Mucosa of descending colon (tissue), 3 donors: Measurements from ENCODE around the gene YJU2. TPM values are rescaled to one million over a fixed set of nuclear protein-coding genes. Genes with fewer than 3 reads are reported as not detected.
A peak's percentile ranks its signal among the peaks of the same experiment; 100 is the strongest.

Experiments used
- ATAC-seq: fragments of 200-7000 bp; cut with Tn5 transposase; one replicate; pipeline ENCODE4 v1.9.1; 2020; ENCODE audit warnings: mild to moderate bottlenecking, moderate library complexity
- DNase-seq, 3 donors: peaks; one replicate each; pipeline ENCODE4 v3.0.0-alpha.2; 2020
- H3K36me3 ChIP-seq: fragments of 200-600 bp; one replicate; pipeline ENCODE4 v1.8.0; 2021; ENCODE audit warnings: low read depth, mild to moderate bottlenecking
- H3K4me1 ChIP-seq: fragments of 200-600 bp; one replicate; pipeline ENCODE4 v1.8.0; 2021; ENCODE audit warnings: low read depth, mild to moderate bottlenecking
- H3K4me3 ChIP-seq: fragments of 200-600 bp; one replicate; pipeline ENCODE4 v1.8.0; 2021; ENCODE audit warnings: mild to moderate bottlenecking
- H3K9me3 ChIP-seq: fragments of 200-600 bp; one replicate; pipeline ENCODE4 v1.8.0; 2021; ENCODE audit warnings: mild to moderate bottlenecking
- intact Hi-C, 2 donors: fragments of 100-400 bp; cut with DNase I in 1 of 2; cut with micrococcal nuclease in 1 of 2; formaldehyde crosslinking; loops; one replicate each; pipeline versions ENCODE4 v1.11.0 to v1.11.1; 2022; cut with DNase I, micrococcal nuclease
- total RNA-seq, 3 donors: library from RNA; stranded (reverse); fragmentation: NEBNext Ultra II Directional in 2 of 3; extraction: Animal tissue kit (Norgen Biotek cat#: 25700) in 2 of 3; gene quantifications; one replicate each; pipeline versions ENCODE4 v1.2.1 to v1.2.4, GENCODE V29; 2021 to 2023
- TF ChIP-seq, protein P1 (sequence below): fragments of 200-600 bp; IDR thresholded peaks from one replicate; pipeline ENCODE4 v1.8.0; 2022; ENCODE audit warnings: antibody characterized with exemption, mild to moderate bottlenecking
- donor health status: DM: no; HTN: no; CAD: no; lungs with moderate emphysema.
- donor health status: DM: no; HTN: no; CAD: no.
- donor health status: DM: no; HTN: yes; CAD: no.

Gene YJU2
- total RNA-seq, 3 donors from 2014 or later, result 16.7 to 22.2 (median 20.0) TPM

GRCh38 chr19:4277191-4277696 lies 30.4 kb downstream of the YJU2 start:
- Histone ChIP-seq H3K4me3 (no peak overlapping the region), H3K36me3 (no peaks in the 10 kb centered on the region), H3K4me1 (peaks cover 9% of the 10 kb centered on the region), H3K9me3 (no peaks in the 10 kb centered on the region)
- DNase-seq (no peak), ATAC-seq (no peak)
- intact Hi-C loops, result no loop called here
- TF ChIP-seq, protein P1, sequence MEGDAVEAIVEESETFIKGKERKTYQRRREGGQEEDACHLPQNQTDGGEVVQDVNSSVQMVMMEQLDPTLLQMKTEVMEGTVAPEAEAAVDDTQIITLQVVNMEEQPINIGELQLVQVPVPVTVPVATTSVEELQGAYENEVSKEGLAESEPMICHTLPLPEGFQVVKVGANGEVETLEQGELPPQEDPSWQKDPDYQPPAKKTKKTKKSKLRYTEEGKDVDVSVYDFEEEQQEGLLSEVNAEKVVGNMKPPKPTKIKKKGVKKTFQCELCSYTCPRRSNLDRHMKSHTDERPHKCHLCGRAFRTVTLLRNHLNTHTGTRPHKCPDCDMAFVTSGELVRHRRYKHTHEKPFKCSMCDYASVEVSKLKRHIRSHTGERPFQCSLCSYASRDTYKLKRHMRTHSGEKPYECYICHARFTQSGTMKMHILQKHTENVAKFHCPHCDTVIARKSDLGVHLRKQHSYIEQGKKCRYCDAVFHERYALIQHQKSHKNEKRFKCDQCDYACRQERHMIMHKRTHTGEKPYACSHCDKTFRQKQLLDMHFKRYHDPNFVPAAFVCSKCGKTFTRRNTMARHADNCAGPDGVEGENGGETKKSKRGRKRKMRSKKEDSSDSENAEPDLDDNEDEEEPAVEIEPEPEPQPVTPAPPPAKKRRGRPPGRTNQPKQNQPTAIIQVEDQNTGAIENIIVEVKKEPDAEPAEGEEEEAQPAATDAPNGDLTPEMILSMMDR, result no peak

GRCh38 chr19:4278010-4278409 lies 31.1 kb downstream of the YJU2 start:
- TF ChIP-seq, protein P1, result no peak
- H3K4me3 ChIP-seq, result no peak overlapping the region
- ATAC-seq (no peak), DNase-seq (no peak)
- peaks cover 9% of the 10 kb centered on the region for H3K4me1 ChIP-seq
- H3K9me3 ChIP-seq, result no peaks in the 10 kb centered on the region
- H3K36me3 ChIP-seq, result no peaks in the 10 kb centered on the region
- intact Hi-C loops, result no loop called here

DNA sequence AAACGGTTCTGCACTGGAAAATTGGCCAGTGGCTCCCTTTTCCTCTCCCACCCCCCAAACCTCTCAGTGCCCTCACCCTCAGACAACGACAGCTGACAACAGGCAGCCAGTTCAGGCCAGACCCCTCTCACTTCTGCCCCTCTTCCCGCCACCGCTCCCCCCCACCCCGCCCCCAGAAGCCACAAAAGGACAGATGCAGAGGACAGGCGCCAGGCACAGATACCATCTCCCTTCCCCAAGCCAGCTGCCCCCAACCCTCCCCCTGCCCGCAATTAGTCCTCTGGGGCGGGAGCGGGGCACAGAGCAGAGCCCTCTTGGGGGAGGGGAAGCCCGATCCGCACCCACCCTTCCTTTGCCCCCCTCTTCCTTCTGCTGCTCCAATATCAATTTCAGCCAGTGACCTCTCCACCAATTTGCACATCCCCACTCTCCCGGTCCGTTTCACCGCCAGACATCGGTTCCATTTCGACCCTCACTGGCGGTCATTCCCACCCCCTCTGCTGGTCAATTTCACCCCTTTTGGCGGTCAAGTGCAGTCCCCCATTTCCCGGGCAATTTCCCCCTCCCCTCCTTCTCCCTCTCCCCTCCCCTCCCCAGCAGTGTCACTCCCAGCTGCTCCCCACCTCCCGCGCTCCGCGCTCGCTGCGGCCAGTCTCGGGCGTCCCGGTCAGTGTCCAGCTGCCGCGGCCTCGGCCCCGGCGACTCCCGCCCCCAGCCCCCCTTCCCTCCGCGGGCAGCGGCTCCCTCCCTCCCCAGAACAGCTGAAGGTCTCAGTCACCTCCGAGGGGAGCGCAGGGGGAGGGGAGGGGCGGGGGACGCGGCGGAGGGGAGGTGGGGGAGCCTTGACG lies 31.8 kb downstream of the YJU2 start, which contains the start of gene SHD:
Gene SHD (plus strand): TSS at position 848 of the 848 bp plus-strand sequence. CDS start 798 bp downstream, outside the sequence.
- Histone ChIP-seq H3K4me1 (peaks cover 9% of the 10 kb centered on the region), H3K4me3 (no peak within 1 kb of the TSS), H3K9me3 (no peaks in the 10 kb centered on the region), H3K36me3 (no peaks in the 10 kb centered on the region)
- intact Hi-C loops, result no loop called here
- TF ChIP-seq, protein P1, result no peak
- no peak for DNase-seq
- no peak for ATAC-seq

GRCh38 chr19:4279267-4279529 lies 32.3 kb downstream of the YJU2 start:
- intact Hi-C loops, result no loop called here
- no peak overlapping the region for H3K4me3 ChIP-seq
- H3K4me1 ChIP-seq, result peaks cover 9% of the 10 kb centered on the region
- no peak for DNase-seq
- ATAC-seq, result no peak
- TF ChIP-seq, protein P1, result no peak
- no peaks in the 10 kb centered on the region for H3K36me3 ChIP-seq
- H3K9me3 ChIP-seq, result no peaks in the 10 kb centered on the region

- TF ChIP-seq, protein P1, result no peak
- intact Hi-C loops, result no loop called here
- Histone ChIP-seq H3K36me3 (no peaks in the 10 kb centered on the region), H3K4me3 (no peak overlapping the region), H3K9me3 (no peaks in the 10 kb centered on the region), H3K4me1 (peaks cover 9% of the 10 kb centered on the region)
- peak; percentile 3 for ATAC-seq
- no peak for DNase-seq
These were observed 32.9 kb downstream of the YJU2 start for GRCh38 chr19:4279530-4280422.
